Measurements from ENCODE around the gene PKD2. TPM values are rescaled to one million over a fixed set of nuclear protein-coding genes. Genes with fewer than 3 reads are reported as not detected.

The PKD2 gene
- total and polyA plus RNA-seq, 2 of the 13 experiments (the other 11 are each of a cell fraction or from before 2014, with no cell fraction given) = 5.6 to 9.1 TPM

- no peak for ATAC-seq
- intact Hi-C loops (cut with micrococcal nuclease; ENCODE audit: unreplicated experiment) = no loop called here
- ChIA-PET POLR2A (no interaction called here), CTCF (ENCODE audit: low intra/inter-chr PET ratio, low total read pairs) (no interaction called here)
- whole genome bisulfite sequencing (ENCODE audit: low lambda C conversion rate) = 97% methylated on average over 7 of the region's 7 CpGs
- no peak for DNase-seq (ENCODE audit: low spot score)
- BruUV-seq (replicated peaks) = no TSS peak
- Histone ChIP-seq H2AFZ (ENCODE audit: low read length) (no peak overlapping the region), H3K4me2 (ENCODE audit: low read depth, low read length) (no peak overlapping the region), H3K27me3 (ENCODE audit: control insufficient read depth in 1 of 2, insufficient read depth in 2 of 2, low read length in 2 of 2) (no peaks in the 10 kb centered on the region), H3K4me1 (ENCODE audit: insufficient read depth, low read length) (peaks cover 28% of the 10 kb centered on the region), H3K9me3 (ENCODE audit: low read length) (no peaks in the 10 kb centered on the region), H3K9ac (ENCODE audit: insufficient read depth, low read depth, low read length) (no peak overlapping the region), H4K20me1 (ENCODE audit: insufficient read depth, low read length) (no peaks in the 10 kb centered on the region), H3K79me2 (ENCODE audit: insufficient read depth, low read length) (no peaks in the 10 kb centered on the region), H3K4me3 (replicated peaks in 1 of 3; ENCODE audit: insufficient read depth in 1 of 3, low read depth in 2 of 3, low read length in 3 of 3) (no peak overlapping the region), H3K27ac (ENCODE audit: extremely low read length, insufficient read depth, low read length) (no peak overlapping the region), H3K36me3 (replicated peaks in 1 of 2; ENCODE audit: control insufficient read depth in 1 of 2, insufficient read depth in 2 of 2, low read length in 2 of 2) (peaks cover 0 to 11% of the 10 kb centered on the region in 2 experiments; a peak in 2 of 5 replicates)
- TF ChIP-seq RORA (CRISPR knock-in tag; IDR thresholded peaks at IDR 0.05) (no peak), GLMP (CRISPR knock-in tag; IDR thresholded peaks at IDR 0.05; ENCODE audit: borderline replicate concordance) (no peak), ZNF552 (CRISPR knock-in tag; IDR thresholded peaks at IDR 0.05; ENCODE audit: borderline replicate concordance) (no peak), ZNF260 (CRISPR knock-in tag; IDR thresholded peaks at IDR 0.05; ENCODE audit: borderline replicate concordance, low read depth) (no peak), ZNF326 (CRISPR knock-in tag; IDR thresholded peaks at IDR 0.05; ENCODE audit: borderline replicate concordance) (no peak), ZFP41 (CRISPR knock-in tag; IDR thresholded peaks at IDR 0.05; ENCODE audit: borderline replicate concordance) (no peak), CTCF (CRISPR knock-in tag; IDR thresholded peaks at IDR 0.05) (no peak), KLF16 (CRISPR knock-in tag; IDR thresholded peaks at IDR 0.05) (no peak), SMARCC2 (IDR thresholded peaks at IDR 0.05) (no peak), SRSF4 (IDR thresholded peaks at IDR 0.05; ENCODE audit: low read depth, low read length, poor library complexity, severe bottlenecking) (no peak), AKAP8 (CRISPR knock-in tag; IDR thresholded peaks at IDR 0.05) (no peak), ZNF281 (CRISPR knock-in tag; IDR thresholded peaks at IDR 0.05; ENCODE audit: borderline replicate concordance) (no peak), KLF12 (CRISPR knock-in tag; IDR thresholded peaks at IDR 0.05; ENCODE audit: borderline replicate concordance) (no peak), KDM3A (CRISPR knock-in tag; IDR thresholded peaks at IDR 0.05; ENCODE audit: low read depth) (no peak), ZBTB7B (CRISPR knock-in tag; IDR thresholded peaks at IDR 0.05) (no peak), ZNF7 (CRISPR knock-in tag; IDR thresholded peaks at IDR 0.05) (no peak), RELA (CRISPR knock-in tag; IDR thresholded peaks at IDR 0.05) (no peak), HDAC6 (IDR thresholded peaks at IDR 0.05; ENCODE audit: low read depth, low read length) (no peak)
- TF ChIP-seq, protein P1, sequence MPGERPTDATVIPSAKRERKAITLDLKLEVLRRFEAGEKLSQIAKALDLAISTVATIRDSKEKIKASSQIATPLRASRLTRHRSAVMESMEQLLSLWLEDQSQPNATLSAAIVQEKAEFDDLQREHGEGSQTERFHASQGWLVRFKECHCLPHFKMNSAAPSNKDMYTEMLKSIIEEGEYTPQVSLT (CRISPR knock-in tag; IDR thresholded peaks at IDR 0.05; ENCODE audit: borderline replicate concordance, low read depth) = no peak
- in situ Hi-C loops (cut with HindIII; ENCODE audit: extremely low pct_ligation_motif_present, low pct_unique_long_range_greater_than_20kb) = no loop called here
- no peak for FAIRE-seq
Observed at GRCh38 chr4:88102026-88102425, 94.6 kb downstream of the PKD2 start.

Measured in HepG2 (cell line).